Stimulated activated CD4-positive, alpha-beta T cell treated with anti-CD3 and anti-CD28 coated beads, Interleukin-1b, Interleukin-23, amount 100 ng/mL, for 1 hour (primary cell): ENCODE measurements around the gene LRFN2.

Experiments used
- DNase-seq, 2 donors: peaks; one replicate each; pipeline ENCODE4 v3.0.0-alpha.2; 2020; ENCODE audit warnings: low read depth in 2 of 2

LRFN2 gene

GRCh38 chr6:40586369-40587201 is 579 bp downstream of the LRFN2 start:
- DNase-seq = no peak

- no peak for DNase-seq
Measured at GRCh38 chr6:40585651-40586269, 1.4 kb downstream of the LRFN2 start.

GRCh38 chr6:40585223-40585622 is 1.9 kb downstream of the LRFN2 start:
- DNase-seq = no peak

DNA sequence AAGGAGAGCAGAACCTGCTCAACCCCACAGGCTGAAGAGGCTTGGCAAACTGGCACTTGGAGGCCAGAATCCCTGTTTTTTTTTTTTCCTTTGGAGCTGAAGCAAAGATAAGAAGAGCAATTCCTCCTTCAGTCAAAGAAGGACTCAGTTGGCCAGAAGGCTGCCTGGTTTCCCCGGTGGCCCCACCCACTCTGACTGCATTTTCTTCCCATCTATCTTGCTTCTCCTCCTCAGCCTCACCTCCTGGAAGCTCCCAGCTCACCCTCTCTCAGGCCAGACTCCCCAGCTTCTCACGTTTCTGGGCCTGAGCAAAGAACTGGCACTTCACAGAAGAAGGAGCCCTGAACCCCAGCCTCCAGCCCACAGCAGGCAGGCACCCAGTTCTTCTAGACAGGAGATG is 2.4 kb downstream of the LRFN2 start:
- no peak for DNase-seq

DNA sequence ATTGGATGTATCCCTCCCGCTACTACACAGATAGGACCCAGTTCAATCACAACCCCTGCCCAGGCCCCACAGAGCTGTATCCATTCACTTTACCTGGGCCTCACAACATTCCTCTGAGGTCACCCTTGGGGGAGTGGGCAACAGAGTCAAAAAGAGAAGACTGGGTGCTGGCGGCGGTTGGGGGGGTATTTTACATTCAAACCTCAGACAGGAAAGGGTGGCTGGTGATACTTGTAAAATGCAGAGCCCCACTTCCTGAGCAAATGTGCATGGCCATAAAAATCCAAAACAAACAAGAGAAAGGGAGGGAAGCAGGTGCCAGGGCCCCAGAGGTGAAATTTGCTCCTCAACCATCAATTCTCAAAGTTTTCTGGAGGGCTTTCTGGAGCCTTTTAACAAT is 3.5 kb downstream of the LRFN2 start:
- DNase-seq = no peak

DNA sequence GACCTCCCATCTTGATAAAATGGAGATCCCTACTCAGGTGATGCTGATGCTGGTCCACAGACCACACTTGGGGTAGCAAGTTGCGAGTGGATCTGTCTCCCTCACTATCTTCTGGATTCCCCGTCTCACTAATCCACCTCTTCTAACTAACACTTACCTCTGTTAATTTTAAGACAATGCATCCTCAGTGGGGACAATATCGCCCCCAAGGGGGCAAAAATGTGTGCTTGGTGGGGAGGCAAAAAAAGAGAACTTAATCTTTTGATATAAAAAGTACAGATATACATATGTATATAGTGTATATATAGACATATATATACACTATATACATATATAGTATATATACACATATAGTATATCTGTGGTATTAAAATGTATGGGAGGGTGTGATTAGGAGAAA is 4.3 kb downstream of the LRFN2 start:
- DNase-seq = no peak

- DNase-seq = no peak
Measured at GRCh38 chr6:40579101-40579500, 8.1 kb downstream of the LRFN2 start.

GRCh38 chr6:40577672-40578071 is 9.5 kb downstream of the LRFN2 start:
- no peak for DNase-seq

- no peak for DNase-seq
Measured at GRCh38 chr6:40573221-40573620, 13.9 kb downstream of the LRFN2 start.

DNA sequence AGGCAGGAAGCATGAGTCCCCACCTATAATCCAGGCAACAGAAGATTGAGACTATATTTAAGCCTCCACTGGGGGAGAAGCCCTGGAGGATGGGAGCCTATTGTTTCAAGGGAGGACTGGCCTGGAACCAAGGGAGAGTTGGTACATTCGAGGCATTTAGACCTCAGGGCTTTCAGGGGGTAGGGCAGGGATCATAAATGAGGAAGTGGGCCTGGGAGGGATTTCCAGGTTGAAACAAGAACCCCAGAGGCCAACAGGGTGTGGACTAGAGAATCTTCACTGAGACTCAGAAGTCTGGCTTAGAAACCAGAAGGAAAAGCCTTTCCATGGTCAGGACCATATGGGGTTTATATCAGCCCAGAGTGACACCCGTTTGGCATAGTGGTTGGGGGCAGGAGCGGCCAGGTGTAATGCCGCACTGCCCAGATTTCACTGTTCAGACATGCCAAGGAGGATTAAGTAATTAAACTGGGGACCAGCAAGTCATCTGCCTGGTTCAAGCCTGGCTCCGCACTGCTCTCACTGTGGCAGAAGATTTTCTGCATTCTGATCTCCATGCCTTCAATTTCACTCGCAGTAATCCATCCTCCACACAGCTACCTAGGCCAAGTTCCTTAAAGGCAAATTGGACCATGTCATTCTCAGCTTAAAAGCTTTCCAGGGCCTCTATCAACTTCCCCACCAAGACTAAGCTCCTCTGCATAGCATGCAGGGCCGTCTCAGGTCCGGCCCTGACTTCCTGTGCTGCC is 17.8 kb downstream of the LRFN2 start:
- no peak for DNase-seq

- DNase-seq = no peak
Measured at GRCh38 chr6:40568062-40568708, 19.0 kb downstream of the LRFN2 start.

- no peak for DNase-seq
Measured at GRCh38 chr6:40563111-40563510, 24.1 kb downstream of the LRFN2 start.

DNA sequence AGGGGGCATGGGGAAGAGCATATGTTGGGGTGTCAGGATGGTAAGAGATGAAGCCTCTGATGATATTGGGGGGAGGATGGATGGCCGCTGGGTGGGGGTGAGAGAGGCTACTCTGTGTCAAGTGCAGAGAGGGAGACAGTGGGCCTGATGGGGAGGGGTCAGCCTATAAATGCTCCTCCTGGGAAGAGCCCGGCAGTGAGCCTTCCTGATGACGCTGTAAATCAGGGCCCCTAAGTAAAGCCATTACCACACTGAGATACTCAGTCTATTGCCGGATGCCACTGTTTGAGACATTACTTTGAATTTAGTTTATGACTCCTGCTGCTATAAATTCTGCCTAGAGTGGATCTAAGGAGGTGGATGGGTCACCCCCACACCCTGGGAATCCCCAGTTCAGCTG is 28.1 kb downstream of the LRFN2 start:
- no peak for DNase-seq

DNA sequence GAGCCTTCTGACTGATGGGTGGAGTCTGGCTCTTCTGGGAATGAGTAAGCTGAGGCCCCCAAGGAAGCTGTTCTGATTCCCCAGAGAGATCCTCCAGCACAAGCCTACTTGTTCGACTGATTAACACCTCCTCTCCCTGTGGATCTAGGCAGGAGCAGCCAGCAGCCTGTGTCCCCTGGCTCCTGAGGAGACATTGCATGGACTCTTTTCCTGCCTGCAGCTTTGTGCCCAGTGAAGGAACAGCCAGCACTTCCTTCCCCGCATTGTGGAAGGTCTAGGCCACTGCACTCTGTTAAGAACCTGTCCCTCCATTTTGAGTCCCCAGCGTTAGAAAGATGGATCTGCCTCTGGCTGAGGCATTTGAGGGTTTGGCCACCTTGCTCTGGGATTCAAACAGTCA is 29.1 kb downstream of the LRFN2 start:
- no peak for DNase-seq

GRCh38 chr6:40556881-40557280 is 30.3 kb downstream of the LRFN2 start:
- no peak for DNase-seq

DNA sequence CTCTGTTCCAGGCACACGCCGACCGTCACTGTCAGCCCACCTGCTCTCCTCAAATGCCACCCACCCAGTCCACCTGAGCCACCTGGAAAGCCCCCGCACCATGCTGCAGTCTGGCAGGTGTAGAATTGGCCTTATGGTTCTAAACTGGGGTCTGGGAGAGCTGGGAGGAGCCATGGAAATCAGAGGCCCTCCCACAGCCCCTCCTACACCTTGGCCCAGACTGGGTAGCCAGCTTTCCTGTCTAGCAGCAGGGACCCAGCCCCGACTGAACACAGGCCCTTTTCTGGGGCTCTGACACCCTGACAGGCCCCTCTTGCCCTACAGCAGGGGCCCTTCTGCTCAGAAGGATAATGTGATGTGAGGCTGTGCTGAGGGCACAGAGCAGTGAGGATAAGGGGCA is 31.1 kb downstream of the LRFN2 start:
- no peak for DNase-seq

DNA sequence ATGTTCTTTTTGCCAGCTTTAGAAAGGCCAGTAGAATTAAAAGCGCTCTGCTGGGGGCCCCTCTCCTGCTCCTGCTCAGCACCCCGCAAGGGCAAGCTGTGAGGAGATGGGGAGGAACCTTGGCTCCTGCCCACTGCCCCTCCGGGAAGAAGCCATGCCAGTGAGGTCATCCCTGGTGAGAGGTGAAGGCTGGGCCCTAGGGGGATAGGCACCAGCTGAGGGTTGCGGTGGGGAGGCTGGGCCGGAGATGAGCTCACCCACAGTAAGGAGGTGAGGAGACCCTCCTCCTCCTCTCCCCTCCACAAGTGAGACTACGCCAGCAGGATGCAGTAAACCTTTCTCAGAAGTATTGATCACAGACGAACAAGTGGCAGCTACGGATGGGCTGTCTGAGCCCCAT is 32.1 kb downstream of the LRFN2 start:
- DNase-seq = no peak

- DNase-seq = no peak
Measured at GRCh38 chr6:40552941-40553340, 34.2 kb downstream of the LRFN2 start.

GRCh38 chr6:40551966-40552505 is 35.1 kb downstream of the LRFN2 start:
- no peak for DNase-seq

DNA sequence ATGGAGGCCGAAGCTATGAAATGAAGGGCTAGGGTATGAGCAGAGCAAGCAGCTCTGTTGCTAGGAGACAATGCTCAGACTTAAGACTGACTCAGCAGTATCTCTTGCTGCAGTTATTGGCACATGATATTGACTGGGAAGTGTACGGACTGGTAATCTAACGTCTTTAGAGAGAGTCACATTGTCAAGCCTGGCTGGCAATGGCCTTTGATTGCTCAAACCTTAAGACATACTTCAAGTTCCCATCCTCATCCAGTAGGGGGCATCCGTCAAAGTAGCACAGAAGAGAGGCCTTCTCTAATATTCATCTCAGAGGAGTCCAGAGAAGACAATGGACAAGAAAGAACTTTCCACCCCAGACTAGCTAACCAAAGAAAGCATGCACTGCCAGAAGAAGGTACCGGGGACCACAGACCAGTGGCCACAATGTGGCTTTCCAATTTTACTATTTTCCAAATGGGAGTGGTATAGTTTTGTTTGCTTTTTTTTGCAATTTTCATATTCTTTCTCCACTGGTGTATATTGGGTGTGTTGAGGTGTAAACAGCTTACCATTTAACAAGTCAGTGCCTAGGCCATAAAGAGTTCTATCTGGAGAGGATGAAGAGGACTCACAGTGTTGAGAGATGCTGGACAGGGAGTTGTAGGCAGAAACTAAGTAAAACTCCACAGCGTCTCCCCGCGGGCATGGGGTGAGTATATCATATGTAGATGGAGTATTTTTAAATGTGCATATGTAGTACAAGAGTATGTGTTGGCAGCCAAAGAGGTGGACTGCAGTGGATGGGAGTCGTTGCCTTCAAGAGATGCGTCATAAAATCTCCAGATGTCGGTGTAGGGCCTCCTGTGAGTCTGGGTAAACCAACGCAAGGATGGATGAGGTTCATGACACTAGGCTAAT is 36.7 kb downstream of the LRFN2 start:
- no peak for DNase-seq

DNA sequence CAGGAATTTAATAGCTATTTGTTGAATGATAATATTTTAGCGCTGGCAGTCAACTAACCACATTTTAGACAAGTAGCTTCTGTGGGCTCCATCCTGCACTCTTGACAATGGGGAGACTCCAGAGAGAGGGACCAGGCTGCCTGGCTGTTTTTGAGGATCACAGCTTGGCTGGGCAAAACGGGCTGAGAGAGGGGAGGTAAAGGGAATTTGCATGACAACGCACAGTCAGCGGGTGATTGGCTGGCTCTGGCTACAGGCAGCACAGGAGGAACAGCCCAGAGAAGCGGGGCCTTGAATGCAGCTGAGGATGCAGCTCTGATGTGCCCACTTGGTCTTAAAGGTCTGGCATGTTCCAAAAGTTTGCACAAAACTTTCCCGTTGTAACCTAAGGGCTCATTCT is 41.2 kb downstream of the LRFN2 start:
- DNase-seq = no peak
